ENCODE results near the gene PON1. TPM values are rescaled to one million over a fixed set of nuclear protein-coding genes. Genes with fewer than 3 reads are reported as not detected.

PON1 gene
- total RNA-seq, 2 donors from 2014 or later: 0.78 TPM; not detected in 1

GRCh38 chr7:95323410-95324129 is 762 bp downstream of the PON1 start:
- no peak overlapping the region for H3K27ac ChIP-seq
- intact Hi-C loops (cut with DNase I): no loop called here
- DNase-seq (no peak), ATAC-seq (no peak)
- WGBS, 2 donors: 76 to 83% methylated on average over 9 of the region's 9 CpGs
- H3K4me1 ChIP-seq: no peaks in the 10 kb centered on the region
- TF ChIP-seq CTCF (IDR thresholded peaks at IDR 0.05) (no peak), POLR2A (IDR thresholded peaks at IDR 0.05) (no peak)
- no peaks in the 10 kb centered on the region for H3K9me3 ChIP-seq
- H3K36me3 ChIP-seq (replicated peaks in 1 of 2; ENCODE audit: insufficient read depth in 1 of 2, low read depth in 2 of 2): no peaks in the 10 kb centered on the region
- no peaks in the 10 kb centered on the region for H3K27me3 ChIP-seq
- no peak overlapping the region for H3K4me3 ChIP-seq

- no peaks in the 10 kb centered on the region for H3K9me3 ChIP-seq
- TF ChIP-seq POLR2A (IDR thresholded peaks at IDR 0.05): no peak
- TF ChIP-seq CTCF (IDR thresholded peaks at IDR 0.05): no peak
- ATAC-seq: no peak
- no peaks in the 10 kb centered on the region for H3K27me3 ChIP-seq
- DNase-seq: no peak
- H3K4me3 ChIP-seq: no peak overlapping the region
- no peaks in the 10 kb centered on the region for H3K36me3 ChIP-seq (replicated peaks in 1 of 2; ENCODE audit: insufficient read depth in 1 of 2, low read depth in 2 of 2)
- intact Hi-C loops (cut with DNase I): no loop called here
- H3K4me1 ChIP-seq: no peaks in the 10 kb centered on the region
- H3K27ac ChIP-seq: no peak overlapping the region
- WGBS, 2 donors: 56 to 57% methylated on average over 2 of the region's 2 CpGs
These were observed 1.5 kb downstream of the PON1 start for GRCh38 chr7:95322854-95323253.

- intact Hi-C loops (cut with DNase I): no loop called here
- 58 to 76% methylated on average over 8 of the region's 8 CpGs for WGBS, 2 donors
- H3K4me1 ChIP-seq: no peaks in the 10 kb centered on the region
- no peak overlapping the region for H3K27ac ChIP-seq
- DNase-seq (no peak), ATAC-seq (no peak)
- TF ChIP-seq CTCF (IDR thresholded peaks at IDR 0.05) (no peak), POLR2A (IDR thresholded peaks at IDR 0.05) (no peak)
- H3K27me3 ChIP-seq: no peaks in the 10 kb centered on the region
- H3K36me3 ChIP-seq (replicated peaks in 1 of 2; ENCODE audit: insufficient read depth in 1 of 2, low read depth in 2 of 2): no peaks in the 10 kb centered on the region
- H3K4me3 ChIP-seq: no peak overlapping the region
- H3K9me3 ChIP-seq: no peaks in the 10 kb centered on the region
These were observed 1.9 kb downstream of the PON1 start for GRCh38 chr7:95322396-95322795.

GRCh38 chr7:95321720-95322119 is 2.6 kb downstream of the PON1 start:
- Histone ChIP-seq H3K36me3 (replicated peaks in 1 of 2; ENCODE audit: insufficient read depth in 1 of 2, low read depth in 2 of 2) (no peaks in the 10 kb centered on the region), H3K4me1 (no peaks in the 10 kb centered on the region), H3K4me3 (no peak overlapping the region), H3K9me3 (no peaks in the 10 kb centered on the region), H3K27me3 (no peaks in the 10 kb centered on the region), H3K27ac (no peak overlapping the region)
- DNase-seq (no peak), ATAC-seq (no peak)
- TF ChIP-seq POLR2A (IDR thresholded peaks at IDR 0.05): no peak
- no peak for TF ChIP-seq CTCF (IDR thresholded peaks at IDR 0.05)
- intact Hi-C loops (cut with DNase I): no loop called here
- WGBS, 2 donors: 30 to 40% methylated on average over 1 of the region's 1 CpG

GRCh38 chr7:95320651-95321050 is 3.7 kb downstream of the PON1 start:
- intact Hi-C loops (cut with DNase I): no loop called here

More at GRCh38 chr7:95320651-95321050, 3.7 kb downstream of the PON1 start:
- no peak for DNase-seq
- Histone ChIP-seq H3K4me1 (no peaks in the 10 kb centered on the region), H3K4me3 (no peak overlapping the region), H3K9me3 (no peaks in the 10 kb centered on the region), H3K27me3 (no peaks in the 10 kb centered on the region), H3K27ac (no peak overlapping the region), H3K36me3 (replicated peaks in 1 of 2; ENCODE audit: insufficient read depth in 1 of 2, low read depth in 2 of 2) (no peaks in the 10 kb centered on the region)
- TF ChIP-seq POLR2A (IDR thresholded peaks at IDR 0.05): no peak
- no peak for TF ChIP-seq CTCF (IDR thresholded peaks at IDR 0.05)
- no peak for ATAC-seq
- WGBS, 2 donors: 95 to 100% methylated on average over 1 of the region's 1 CpG
